KMS-11 (cell line): ENCODE data around the gene NRXN3.

Experiments
- H2AFZ ChIP-seq: fragments of 200-600 bp; sonication (generic); 2 replicates; pipeline ENCODE4 v1.6.1; 2016; ENCODE audit warnings: antibody characterized with exemption, mixed run types, low read depth
- H3K27ac ChIP-seq: fragments of 200-600 bp; sonication (generic); 2 replicates; pipeline ENCODE4 v1.6.1; 2016; ENCODE audit warnings: mild to moderate bottlenecking, mixed run types
- H3K27me3 ChIP-seq: fragments of 200-600 bp; sonication (generic); 2 replicates; pipeline ENCODE4 v1.6.1; 2017; ENCODE audit warnings: mild to moderate bottlenecking, low read depth, mixed run types, moderate library complexity; ENCODE audit not compliant: insufficient read depth
- H3K36me3 ChIP-seq: fragments of 200-600 bp; sonication (generic); 2 replicates; pipeline ENCODE4 v1.6.1; 2017; ENCODE audit warnings: mild to moderate bottlenecking, mixed run types; ENCODE audit not compliant: insufficient read depth
- H3K4me1 ChIP-seq: fragments of 200-600 bp; sonication (generic); 2 replicates; pipeline ENCODE4 v1.6.1; 2016; ENCODE audit warnings: mild to moderate bottlenecking, low read depth, mixed run types; ENCODE audit not compliant: poor library complexity, severe bottlenecking
- H3K4me2 ChIP-seq: fragments of 200-600 bp; sonication (generic); 2 replicates; pipeline ENCODE4 v1.7.0; 2016; ENCODE audit warnings: mild to moderate bottlenecking, mixed run types
- H3K4me3 ChIP-seq: fragments of 200-600 bp; sonication (generic); IDR thresholded peaks from 2 replicates; pipeline ENCODE4 v1.6.1; 2017; ENCODE audit warnings: low read depth, low read length, mixed read lengths; ENCODE audit not compliant: insufficient read depth
- H3K79me2 ChIP-seq: fragments of 200-600 bp; sonication (generic); 2 replicates; pipeline ENCODE4 v1.6.1; 2016; ENCODE audit warnings: low read depth, mixed run types; ENCODE audit not compliant: insufficient read depth
- H3K9ac ChIP-seq: fragments of 200-600 bp; sonication (generic); 2 replicates; pipeline ENCODE4 v1.6.1; 2016; ENCODE audit warnings: mild to moderate bottlenecking, mixed run types
- H4K20me1 ChIP-seq: fragments of 200-600 bp; sonication (generic); 2 replicates; pipeline ENCODE4 v1.6.1; 2016; ENCODE audit warnings: mild to moderate bottlenecking, mixed run types; ENCODE audit not compliant: insufficient read depth
- CTCF ChIP-seq: fragments of 200-600 bp; sonication (generic); conservative IDR thresholded peaks from 2 replicates; pipeline ENCODE4 v1.6.1; 2017; ENCODE audit warnings: low read depth, mild to moderate bottlenecking, antibody characterized with exemption, low read length, moderate library complexity, mixed read lengths

The NRXN3 gene

DNA sequence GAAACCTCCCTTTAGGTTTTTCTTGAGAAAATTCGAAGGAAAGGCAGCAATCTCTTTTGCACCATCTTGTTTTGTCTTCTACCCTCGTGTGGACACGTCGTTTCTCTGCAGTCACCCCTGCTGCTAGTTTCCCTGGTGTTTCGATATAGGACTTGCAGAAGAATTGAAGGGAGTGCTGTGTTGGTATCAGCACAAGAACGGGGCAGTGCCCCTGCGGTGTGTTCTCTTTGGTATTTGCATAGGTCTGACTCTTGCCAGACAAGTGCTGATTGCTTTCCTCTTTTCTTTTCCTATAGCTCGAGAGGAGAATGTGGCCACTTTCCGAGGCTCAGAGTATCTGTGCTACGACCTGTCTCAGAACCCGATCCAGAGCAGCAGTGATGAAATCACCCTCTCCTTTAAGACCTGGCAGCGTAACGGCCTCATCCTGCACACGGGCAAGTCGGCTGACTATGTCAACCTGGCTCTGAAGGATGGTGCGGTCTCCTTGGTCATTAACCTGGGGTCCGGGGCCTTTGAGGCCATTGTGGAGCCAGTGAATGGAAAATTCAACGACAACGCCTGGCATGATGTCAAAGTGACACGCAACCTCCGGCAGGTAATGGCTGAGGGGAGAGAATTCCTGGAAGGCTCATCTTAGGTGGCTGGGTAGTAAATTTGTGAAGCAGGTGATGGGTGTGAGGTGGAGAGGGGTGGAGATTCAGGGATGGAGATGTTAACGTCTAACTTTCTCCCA is 474.8 kb downstream of the NRXN3 start:
- no peak overlapping the region for H3K4me2 ChIP-seq
- H3K79me2 ChIP-seq: no peaks in the 10 kb centered on the region
- no peak overlapping the region for H2AFZ ChIP-seq
- H3K27me3 ChIP-seq: no peaks in the 10 kb centered on the region
- H4K20me1 ChIP-seq: no peaks in the 10 kb centered on the region
- H3K4me3 ChIP-seq: no peak overlapping the region
- H3K4me1 ChIP-seq: no peaks in the 10 kb centered on the region
- H3K36me3 ChIP-seq: no peaks in the 10 kb centered on the region
- no peak overlapping the region for H3K9ac ChIP-seq
- no peak for TF ChIP-seq CTCF
- no peak overlapping the region for H3K27ac ChIP-seq

- no peaks in the 10 kb centered on the region for H4K20me1 ChIP-seq
- H3K27me3 ChIP-seq: no peaks in the 10 kb centered on the region
- H2AFZ ChIP-seq: no peak overlapping the region
- H3K36me3 ChIP-seq: no peaks in the 10 kb centered on the region
- H3K79me2 ChIP-seq: no peaks in the 10 kb centered on the region
- H3K27ac ChIP-seq: no peak overlapping the region
- H3K4me3 ChIP-seq: no peak overlapping the region
- no peak overlapping the region for H3K9ac ChIP-seq
- no peak overlapping the region for H3K4me2 ChIP-seq
- TF ChIP-seq CTCF: no peak
- H3K4me1 ChIP-seq: no peaks in the 10 kb centered on the region
Measured at GRCh38 chr14:78652727-78653126, 482.6 kb downstream of the NRXN3 start.

- Histone ChIP-seq H3K9ac (no peak overlapping the region), H4K20me1 (no peaks in the 10 kb centered on the region), H3K36me3 (no peaks in the 10 kb centered on the region), H3K27me3 (no peaks in the 10 kb centered on the region), H2AFZ (no peak overlapping the region), H3K4me2 (no peak overlapping the region), H3K27ac (no peak overlapping the region), H3K4me3 (no peak overlapping the region), H3K79me2 (no peaks in the 10 kb centered on the region), H3K4me1 (no peaks in the 10 kb centered on the region)
- TF ChIP-seq CTCF: no peak
Measured at GRCh38 chr14:78653173-78653572, 483.0 kb downstream of the NRXN3 start.

DNA sequence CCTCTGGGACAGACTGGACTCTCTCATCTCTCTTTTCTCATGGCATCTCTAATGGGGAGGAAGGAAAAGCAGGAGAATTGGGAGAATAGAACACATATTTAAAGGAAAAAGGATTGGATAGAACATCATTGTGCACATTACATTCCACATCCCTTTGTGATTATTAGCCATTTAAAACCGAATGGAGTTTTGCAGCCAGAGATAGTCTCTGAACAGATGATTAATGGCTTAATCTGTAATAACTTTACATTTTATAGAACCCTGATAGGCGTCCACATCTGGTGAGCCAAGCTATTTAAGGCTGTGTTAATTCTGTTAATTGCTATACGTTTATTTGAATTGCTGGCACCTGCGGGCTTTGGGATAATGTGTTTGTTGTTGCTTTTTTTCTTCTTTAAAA is 487.3 kb downstream of the NRXN3 start:
- Histone ChIP-seq H3K36me3 (no peaks in the 10 kb centered on the region), H3K9ac (no peak overlapping the region), H4K20me1 (no peaks in the 10 kb centered on the region), H3K79me2 (no peaks in the 10 kb centered on the region), H3K27me3 (no peaks in the 10 kb centered on the region), H3K4me2 (no peak overlapping the region), H2AFZ (no peak overlapping the region), H3K4me3 (no peak overlapping the region), H3K4me1 (no peaks in the 10 kb centered on the region), H3K27ac (no peak overlapping the region)
- TF ChIP-seq CTCF: no peak
